GM12891 (cell line): Measurements from ENCODE around the gene SMARCC2.

ENCODE experiments used
- PAX5 ChIP-seq: IDR thresholded peaks from 2 replicates; pipeline ENCODE4 v1.6.1; 2011; ENCODE audit warnings: low read length, moderate library complexity, mild to moderate bottlenecking; ENCODE audit not compliant: insufficient read depth, severe bottlenecking
- POLR2A ChIP-seq: IDR thresholded peaks from 2 replicates; pipeline ENCODE4 v1.6.1; 2011; ENCODE audit warnings: low read depth, low read length, control low read depth
- POLR2AphosphoS5 ChIP-seq: IDR thresholded peaks from 2 replicates; pipeline ENCODE4 v1.6.1; 2011; ENCODE audit warnings: low read depth, low read length, control low read depth
- SPI1 ChIP-seq: IDR thresholded peaks from 2 replicates; pipeline ENCODE4 v1.6.1; 2011; ENCODE audit warnings: low read depth, low read length, control low read depth
- TAF1 ChIP-seq: IDR thresholded peaks from 2 replicates; pipeline ENCODE4 v1.6.1; 2011; ENCODE audit warnings: low read depth, low read length, control low read depth

GRCh38 chr12:56234746-56235436 lies 45.6 kb upstream of the SMARCC2 start:
- TF ChIP-seq SPI1 (no peak), POLR2A (no peak), POLR2AphosphoS5 (no peak), TAF1 (no peak), PAX5 (no peak)
